H9 (cell line): ENCODE measurements around the gene HOXD10. TPM values are rescaled to one million over a fixed set of nuclear protein-coding genes. Genes with fewer than 3 reads are reported as not detected.

Source experiments
- DNase-seq: peaks from one replicate; pipeline ENCODE4 v3.0.0-alpha.2; 2017
- H2AFZ ChIP-seq: one replicate; pipeline ENCODE4 v1.6.1; 2013; ENCODE audit warnings: mild to moderate bottlenecking, low read length, control low read depth, moderate library complexity
- H2AK5ac ChIP-seq: 2 replicates; pipeline ENCODE4 v1.6.1; 2013; ENCODE audit warnings: low read length, control low read depth, mixed read lengths; ENCODE audit not compliant: insufficient read length
- H2BK120ac ChIP-seq: one replicate; pipeline ENCODE4 v1.6.1; 2013; ENCODE audit warnings: low read depth, mild to moderate bottlenecking, low read length, control low read depth, inconsistent platforms; ENCODE audit not compliant: poor library complexity, severe bottlenecking
- H2BK12ac ChIP-seq: 2 replicates; pipeline ENCODE4 v1.6.1; 2013; ENCODE audit warnings: low read length, control low read depth, mixed read lengths, low read depth; ENCODE audit not compliant: insufficient read length
- H2BK15ac ChIP-seq: 2 replicates; pipeline ENCODE4 v1.6.1; 2013; ENCODE audit warnings: low read depth, low read length, control low read depth
- H2BK20ac ChIP-seq: one replicate; pipeline ENCODE4 v1.6.1; 2013; ENCODE audit warnings: low read depth, mild to moderate bottlenecking, low read length, control low read depth, inconsistent platforms; ENCODE audit not compliant: poor library complexity, severe bottlenecking
- H2BK5ac ChIP-seq: 2 replicates; pipeline ENCODE4 v1.6.1; 2013; ENCODE audit warnings: low read length, control low read depth, mixed read lengths; ENCODE audit not compliant: insufficient read length
- H3K14ac ChIP-seq: 2 replicates; pipeline ENCODE4 v1.6.1; 2013; ENCODE audit warnings: low read length, control low read depth; ENCODE audit not compliant: insufficient read depth
- H3K18ac ChIP-seq: 2 replicates; pipeline ENCODE4 v1.6.1; 2013; ENCODE audit warnings: low read depth, mild to moderate bottlenecking, mixed read lengths, low read length, control low read depth; ENCODE audit not compliant: insufficient read length
- H3K23ac ChIP-seq: 2 replicates; pipeline ENCODE4 v1.6.1; 2013; ENCODE audit warnings: low read length, control low read depth, mixed read lengths, low read depth; ENCODE audit not compliant: insufficient read length
- H3K23me2 ChIP-seq: 2 replicates; pipeline ENCODE4 v1.6.1; 2013; ENCODE audit warnings: low read depth, mild to moderate bottlenecking, mixed read lengths, low read length, control low read depth; ENCODE audit not compliant: insufficient read length, poor library complexity, severe bottlenecking
- H3K27ac ChIP-seq: 2 replicates; pipeline ENCODE4 v1.5.1; 2013; ENCODE audit warnings: low read length, control low read depth, mixed read lengths, low read depth; ENCODE audit not compliant: insufficient read length
- H3K27me3 ChIP-seq: 2 replicates; pipeline ENCODE4 v1.6.1; 2013; ENCODE audit warnings: low read length, control low read depth, inconsistent platforms; ENCODE audit not compliant: insufficient read depth
- H3K4ac ChIP-seq: 2 replicates; pipeline ENCODE4 v1.6.1; 2013; ENCODE audit warnings: low read depth, mild to moderate bottlenecking, control low read depth, inconsistent platforms, low read length, moderate library complexity
- H3K4me1 ChIP-seq: 2 replicates; pipeline ENCODE4 v1.6.1; 2013; ENCODE audit warnings: low read length, control low read depth, inconsistent platforms; ENCODE audit not compliant: insufficient read depth
- H3K4me2 ChIP-seq: 2 replicates; pipeline ENCODE4 v1.6.1; 2013; ENCODE audit warnings: low read length, control low read depth, mixed read lengths; ENCODE audit not compliant: insufficient read length, insufficient read depth
- H3K56ac ChIP-seq: 2 replicates; pipeline ENCODE4 v1.6.1; 2013; ENCODE audit warnings: low read depth, mild to moderate bottlenecking, mixed read lengths, low read length, control low read depth; ENCODE audit not compliant: insufficient read length
- H3K79me1 ChIP-seq: 2 replicates; pipeline ENCODE4 v1.6.1; 2013; ENCODE audit warnings: low read depth, mild to moderate bottlenecking, moderate library complexity, low read length, control low read depth, inconsistent platforms; ENCODE audit not compliant: insufficient read depth, poor library complexity, severe bottlenecking
- H3K79me2 ChIP-seq: 2 replicates; pipeline ENCODE4 v1.6.1; 2013; ENCODE audit warnings: low read length, control low read depth, inconsistent platforms; ENCODE audit not compliant: insufficient read depth
- H3K9ac ChIP-seq: 2 replicates; pipeline ENCODE4 v1.6.1; 2013; ENCODE audit warnings: low read length, control low read depth, mixed read lengths; ENCODE audit not compliant: insufficient read length; ENCODE audit errors: extremely low read depth
- H3K9me3 ChIP-seq: one replicate; pipeline ENCODE4 v1.6.1; 2013; ENCODE audit warnings: low read depth, low read length, inconsistent platforms; ENCODE audit not compliant: control insufficient read depth
- H3T11ph ChIP-seq: one replicate; pipeline ENCODE4 v1.6.1; 2013; ENCODE audit warnings: mild to moderate bottlenecking, low read length, control low read depth, inconsistent platforms
- H4K20me1 ChIP-seq: one replicate; pipeline ENCODE4 v1.6.1; 2013; ENCODE audit not compliant: control insufficient read depth, insufficient read length, insufficient read depth
- H4K5ac ChIP-seq: 2 replicates; pipeline ENCODE4 v1.6.1; 2013; ENCODE audit warnings: low read depth, mild to moderate bottlenecking, mixed read lengths, low read length, control low read depth; ENCODE audit not compliant: insufficient read length
- H4K8ac ChIP-seq: replicated peaks from 2 replicates; pipeline ENCODE4 v1.6.1; 2013; ENCODE audit warnings: low read length, control low read depth, mixed read lengths, low read depth; ENCODE audit not compliant: insufficient read length
- H4K91ac ChIP-seq: 2 replicates; pipeline ENCODE4 v1.6.1; 2013; ENCODE audit warnings: low read depth, mild to moderate bottlenecking, moderate library complexity, mixed read lengths, low read length, control low read depth; ENCODE audit not compliant: insufficient read length
- H3K27ac Mint-ChIP-seq, 3 experiments: 2 replicates in 2 of 3; 3 replicates in 1 of 3; pipeline ENCODE4 v1.8.0; 2020 to 2021; ENCODE audit warnings: mixed read lengths in 3 of 3, mild to moderate bottlenecking in 1 of 3, moderate library complexity in 1 of 3
- H3K27me3 Mint-ChIP-seq: 2 replicates; pipeline ENCODE4 v1.8.0; 2021; ENCODE audit warnings: low read depth, mild to moderate bottlenecking, moderate library complexity, mixed read lengths
- H3K36me3 Mint-ChIP-seq, 3 experiments: 2 replicates in 2 of 3; 3 replicates in 1 of 3; pipeline ENCODE4 v1.8.0; 2020 to 2021; ENCODE audit warnings: low read depth in 3 of 3, mixed read lengths in 3 of 3; ENCODE audit not compliant: insufficient read depth in 1 of 3
- H3K4me1 Mint-ChIP-seq, 2 experiments: 2 replicates each; pipeline ENCODE4 v1.8.0; 2020; ENCODE audit warnings: mixed read lengths in 2 of 2
- H3K4me3 Mint-ChIP-seq, 2 experiments: 2 replicates in 1 of 2; 3 replicates in 1 of 2; pipeline ENCODE4 v1.8.0; 2020 to 2021; ENCODE audit warnings: mild to moderate bottlenecking in 2 of 2, mixed read lengths in 2 of 2, moderate library complexity in 1 of 2
- H3K9me3 Mint-ChIP-seq, 2 experiments: 2 replicates in 1 of 2; 3 replicates in 1 of 2; pipeline ENCODE4 v1.8.0; 2020; ENCODE audit warnings: mild to moderate bottlenecking in 2 of 2, mixed read lengths in 2 of 2, moderate library complexity in 1 of 2
- WGBS: extraction: QIAGEN DNeasy Blood & Tissue Kit; methylation state at CpG from one replicate; pipeline ENCODE4 v1.1.7; 2013; ENCODE audit warnings: missing lambda C conversion rate, low lambda C conversion rate, mixed read lengths; ENCODE audit not compliant: insufficient read length; ENCODE audit errors: extremely low coverage; 5-methylcytosine and 5-hydroxymethylcytosine counted together
- total RNA-seq: library from RNA; stranded (reverse); gene quantifications from 2 replicates; pipeline ENCODE4 v1.2.1, GENCODE V29; 2021
- TF ChIP-seq, protein P1 (sequence below): fragments of 200-600 bp; sonication (generic); conservative IDR thresholded peaks from 3 replicates; pipeline ENCODE4 v1.8.0; 2021; ENCODE audit warnings: antibody characterized with exemption, mild to moderate bottlenecking

HOXD10 gene
- total RNA-seq, 1 experiment from 2014 or later = not detected

DNA sequence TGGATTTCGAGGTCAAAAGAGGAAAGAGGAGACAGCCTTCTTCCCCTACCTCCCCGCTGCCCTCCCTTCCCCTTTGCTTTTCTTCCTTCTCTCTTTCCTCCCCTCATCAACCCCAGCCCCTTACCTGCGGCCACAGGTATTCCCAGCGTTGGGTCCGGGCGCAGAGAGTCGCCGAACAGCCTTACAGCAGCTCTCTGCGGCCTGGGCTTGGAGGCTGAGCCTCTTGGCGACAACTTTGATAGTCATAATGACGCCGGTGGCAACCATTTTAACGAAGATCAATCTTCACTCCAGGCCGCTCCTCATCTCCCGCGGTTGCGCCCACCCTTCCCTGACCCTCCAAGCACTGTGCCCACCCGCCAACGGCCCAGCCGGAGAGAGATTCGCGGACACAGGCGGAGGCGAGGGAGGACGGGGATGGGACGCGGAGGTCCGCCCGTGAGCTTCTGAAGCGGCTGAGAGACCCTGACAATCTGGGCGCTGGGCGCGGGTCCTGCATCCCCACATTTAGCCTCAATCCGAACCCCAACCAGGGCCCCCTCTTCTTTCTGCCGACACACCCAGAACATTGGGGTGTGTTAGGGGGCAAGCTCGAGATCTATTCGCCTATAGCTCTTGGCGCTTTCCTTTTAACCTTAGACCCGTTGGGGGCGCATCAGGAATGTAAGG lies 31.3 kb upstream of the HOXD10 start:
- no peaks in the 10 kb centered on the region for H3K9me3 ChIP-seq
- no peaks in the 10 kb centered on the region for H3K36me3 Mint-ChIP-seq
- no peaks in the 10 kb centered on the region for H3K79me1 ChIP-seq
- H3K27ac ChIP-seq = no peak overlapping the region
- H3K9me3 Mint-ChIP-seq = peaks cover 5 to 13% of the 10 kb centered on the region in 2 experiments
- no CpG with 5 or more reads among the region's 40 CpGs for WGBS
- H2AK5ac ChIP-seq = no peak overlapping the region
- no peaks in the 10 kb centered on the region for H3K4me1 ChIP-seq
- H3K27me3 ChIP-seq = peaks cover 100% of the 10 kb centered on the region
- no peak overlapping the region for H2BK20ac ChIP-seq
- no peaks in the 10 kb centered on the region for H3K79me2 ChIP-seq
- no peak overlapping the region for H3K14ac ChIP-seq
- no peak overlapping the region for H2AFZ ChIP-seq
- no peaks in the 10 kb centered on the region for H3K23me2 ChIP-seq
- H2BK15ac ChIP-seq = no peak overlapping the region
- H3K4me1 Mint-ChIP-seq = peaks cover 14 to 39% of the 10 kb centered on the region in 2 experiments
- peak; percentile 63 for DNase-seq
- no peak overlapping the region for H3K9ac ChIP-seq
- H3K23ac ChIP-seq = no peak overlapping the region
- H4K20me1 ChIP-seq = no peaks in the 10 kb centered on the region
- no peak overlapping the region for H3T11ph ChIP-seq
- TF ChIP-seq, protein P1, sequence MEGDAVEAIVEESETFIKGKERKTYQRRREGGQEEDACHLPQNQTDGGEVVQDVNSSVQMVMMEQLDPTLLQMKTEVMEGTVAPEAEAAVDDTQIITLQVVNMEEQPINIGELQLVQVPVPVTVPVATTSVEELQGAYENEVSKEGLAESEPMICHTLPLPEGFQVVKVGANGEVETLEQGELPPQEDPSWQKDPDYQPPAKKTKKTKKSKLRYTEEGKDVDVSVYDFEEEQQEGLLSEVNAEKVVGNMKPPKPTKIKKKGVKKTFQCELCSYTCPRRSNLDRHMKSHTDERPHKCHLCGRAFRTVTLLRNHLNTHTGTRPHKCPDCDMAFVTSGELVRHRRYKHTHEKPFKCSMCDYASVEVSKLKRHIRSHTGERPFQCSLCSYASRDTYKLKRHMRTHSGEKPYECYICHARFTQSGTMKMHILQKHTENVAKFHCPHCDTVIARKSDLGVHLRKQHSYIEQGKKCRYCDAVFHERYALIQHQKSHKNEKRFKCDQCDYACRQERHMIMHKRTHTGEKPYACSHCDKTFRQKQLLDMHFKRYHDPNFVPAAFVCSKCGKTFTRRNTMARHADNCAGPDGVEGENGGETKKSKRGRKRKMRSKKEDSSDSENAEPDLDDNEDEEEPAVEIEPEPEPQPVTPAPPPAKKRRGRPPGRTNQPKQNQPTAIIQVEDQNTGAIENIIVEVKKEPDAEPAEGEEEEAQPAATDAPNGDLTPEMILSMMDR = no peak
- no peak overlapping the region for H2BK12ac ChIP-seq
- H2BK120ac ChIP-seq = no peak overlapping the region
- H3K4me3 Mint-ChIP-seq = peak overlapping the region in 1 of 2 experiments; percentile 68; a peak in 3 of 5 replicates
- H3K4me2 ChIP-seq = no peak overlapping the region
- no peak overlapping the region for H4K8ac ChIP-seq
- no peak overlapping the region for H3K27ac Mint-ChIP-seq
- H3K4ac ChIP-seq = no peak overlapping the region
- H3K27me3 Mint-ChIP-seq = peaks cover 100% of the 10 kb centered on the region
- H4K5ac ChIP-seq = no peak overlapping the region
- H3K18ac ChIP-seq = no peak overlapping the region
- no peak overlapping the region for H4K91ac ChIP-seq
- no peak overlapping the region for H2BK5ac ChIP-seq
- H3K56ac ChIP-seq = no peak overlapping the region
